Activated T-helper 17 cell treated with anti-CD3 and anti-CD28 coated beads, Interleukin-2, amount 50 U/mL, for 72 hours (primary cell): ENCODE results near the gene CHMP2B. TPM values are rescaled to one million over a fixed set of nuclear protein-coding genes. Genes with fewer than 3 reads are reported as not detected.
A peak's percentile ranks its signal among the peaks of the same experiment; 100 is the strongest.
"Not testable (repeated sequence)": the region's sequence is repeated elsewhere in the genome, so short reads cannot be mapped to it uniquely, and the experiment has no call there.

Experiments
- ATAC-seq: fragments of 150-1000 bp; cut with Tn5 transposase; replicated peaks from 2 replicates; pipeline ENCODE4 v1.10.0; 2021; ENCODE audit warnings: mild to moderate bottlenecking, moderate library complexity
- H3K27ac Mint-ChIP-seq: one replicate; pipeline ENCODE4 v1.8.0; 2022; ENCODE audit warnings: mixed read lengths
- H3K27me3 Mint-ChIP-seq: one replicate; pipeline ENCODE4 v1.8.0; 2022; ENCODE audit warnings: mixed read lengths
- H3K36me3 Mint-ChIP-seq: one replicate; pipeline ENCODE4 v1.8.0; 2022; ENCODE audit warnings: low read depth, mild to moderate bottlenecking, mixed read lengths
- H3K4me1 Mint-ChIP-seq: one replicate; pipeline ENCODE4 v1.8.0; 2022; ENCODE audit warnings: mixed read lengths
- H3K4me3 Mint-ChIP-seq: one replicate; pipeline ENCODE4 v1.8.0; 2022; ENCODE audit warnings: mild to moderate bottlenecking, mixed read lengths
- H3K9me3 Mint-ChIP-seq: one replicate; pipeline ENCODE4 v1.8.0; 2022; ENCODE audit warnings: mixed read lengths
- total RNA-seq, 2 donors: library from RNA; stranded (reverse); gene quantifications; one replicate each; pipeline ENCODE4 v1.2.3, GENCODE V29; 2022

The CHMP2B gene
- total RNA-seq, 2 donors from 2014 or later, result 19.8 to 22.0 TPM

GRCh38 chr3:87206635-87207034 lies 20.5 kb upstream of the CHMP2B start:
- H3K4me3 Mint-ChIP-seq, result no peak overlapping the region
- no peak for ATAC-seq
- H3K4me1 Mint-ChIP-seq, result no peaks in the 10 kb centered on the region
- H3K9me3 Mint-ChIP-seq, result no peaks in the 10 kb centered on the region
- H3K27ac Mint-ChIP-seq, result no peak overlapping the region
- H3K27me3 Mint-ChIP-seq, result peaks cover 11% of the 10 kb centered on the region
- no peaks in the 10 kb centered on the region for H3K36me3 Mint-ChIP-seq

DNA sequence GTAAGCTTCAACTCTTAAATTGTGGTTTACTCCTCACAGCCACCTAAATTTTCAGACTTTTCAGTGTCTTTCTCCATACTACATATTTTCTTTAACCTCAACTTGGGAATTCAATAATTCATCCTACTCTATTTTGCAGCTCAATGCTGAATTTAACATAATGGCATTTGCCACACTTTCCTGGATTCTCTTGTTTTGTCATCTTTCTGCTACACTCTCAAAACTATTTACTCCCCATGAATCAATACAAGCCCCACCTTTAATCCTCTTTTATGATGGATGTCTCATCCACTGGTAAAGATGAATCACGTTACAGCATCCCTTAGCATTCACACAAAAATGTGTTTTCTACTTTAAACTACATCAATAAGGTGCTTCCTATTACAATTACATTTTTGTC lies 19.6 kb upstream of the CHMP2B start:
- Mint-ChIP-seq H3K9me3 (no peaks in the 10 kb centered on the region), H3K4me3 (no peak overlapping the region), H3K27ac (no peak overlapping the region), H3K36me3 (no peaks in the 10 kb centered on the region), H3K27me3 (peaks cover 10% of the 10 kb centered on the region), H3K4me1 (no peaks in the 10 kb centered on the region)
- ATAC-seq, result no peak

DNA sequence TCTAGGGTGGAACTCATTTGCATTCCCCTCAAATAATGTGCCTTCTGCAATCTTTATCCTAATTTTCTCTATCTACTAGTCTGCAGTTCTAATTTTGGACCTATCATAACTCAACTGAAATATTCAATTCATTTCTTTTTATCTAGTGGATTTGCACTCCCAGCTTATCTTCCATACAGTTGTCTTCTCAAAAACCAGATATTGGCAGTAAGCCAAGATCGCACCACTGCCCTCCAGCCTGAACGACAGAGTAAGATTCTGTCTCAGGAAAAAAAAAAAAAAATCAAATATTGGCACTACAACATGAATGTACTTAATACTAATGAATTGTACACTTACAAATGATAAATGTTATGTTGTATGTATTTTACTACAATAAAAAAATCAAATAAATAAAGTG lies 18.0 kb upstream of the CHMP2B start:
- H3K4me1 Mint-ChIP-seq, result no peaks in the 10 kb centered on the region
- no peak for ATAC-seq
- no peak overlapping the region for H3K4me3 Mint-ChIP-seq
- no peak overlapping the region for H3K27ac Mint-ChIP-seq
- no peaks in the 10 kb centered on the region for H3K9me3 Mint-ChIP-seq
- H3K27me3 Mint-ChIP-seq, result peaks cover 22% of the 10 kb centered on the region
- H3K36me3 Mint-ChIP-seq, result no peaks in the 10 kb centered on the region

DNA sequence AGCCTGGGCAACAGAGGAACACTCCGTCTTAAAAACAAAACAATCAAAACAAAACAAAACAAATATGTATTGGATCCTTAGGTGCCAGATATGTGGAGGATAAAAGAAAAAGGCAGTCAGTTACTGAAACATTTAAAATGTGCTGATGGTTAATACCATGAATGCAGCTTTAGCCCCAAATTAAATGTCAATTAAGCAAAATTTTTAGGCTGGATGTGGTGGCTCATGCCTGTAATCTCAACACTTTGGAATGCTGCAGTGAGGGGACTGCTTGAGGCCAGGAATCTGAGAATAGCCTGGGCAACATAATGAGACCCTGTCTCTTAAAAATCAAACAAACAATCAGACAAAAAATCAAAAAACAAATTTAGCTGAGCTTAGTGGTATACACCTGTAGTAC lies 8.5 kb upstream of the CHMP2B start:
- Mint-ChIP-seq H3K36me3 (no peaks in the 10 kb centered on the region), H3K4me3 (no peak overlapping the region), H3K4me1 (no peaks in the 10 kb centered on the region), H3K27ac (no peak overlapping the region), H3K27me3 (peaks cover 31% of the 10 kb centered on the region), H3K9me3 (peaks cover 4% of the 10 kb centered on the region)
- no peak for ATAC-seq

DNA sequence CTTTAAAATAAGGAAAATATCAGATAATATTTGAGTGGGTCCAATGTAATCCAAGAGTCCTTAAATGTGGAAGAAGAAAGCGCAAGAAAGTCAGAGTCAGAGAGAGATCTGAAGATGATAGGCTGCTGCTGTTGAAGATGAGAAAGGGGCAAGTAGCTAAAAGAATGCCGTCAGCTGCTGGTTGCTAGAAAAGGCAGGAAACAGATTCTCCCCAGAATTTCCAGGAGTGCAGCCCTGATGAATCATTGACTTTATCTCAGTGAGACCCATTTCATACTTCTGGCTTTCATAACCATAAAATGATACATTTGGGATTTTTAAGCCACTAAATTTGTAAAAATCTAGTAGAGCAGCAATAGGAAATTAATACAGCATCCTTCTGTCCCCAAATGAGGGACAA lies 7.5 kb upstream of the CHMP2B start:
- H3K27me3 Mint-ChIP-seq, result peaks cover 27% of the 10 kb centered on the region
- peaks cover 4% of the 10 kb centered on the region for H3K9me3 Mint-ChIP-seq
- H3K36me3 Mint-ChIP-seq, result no peaks in the 10 kb centered on the region
- no peaks in the 10 kb centered on the region for H3K4me1 Mint-ChIP-seq
- H3K27ac Mint-ChIP-seq, result no peak overlapping the region
- no peak for ATAC-seq
- no peak overlapping the region for H3K4me3 Mint-ChIP-seq

- peaks cover 7% of the 10 kb centered on the region for H3K27me3 Mint-ChIP-seq
- H3K4me3 Mint-ChIP-seq, result peak overlapping the region; percentile 99
- peaks cover 24% of the 10 kb centered on the region for H3K4me1 Mint-ChIP-seq
- peaks cover 4% of the 10 kb centered on the region for H3K9me3 Mint-ChIP-seq
- no peak for ATAC-seq
- no peak overlapping the region for H3K27ac Mint-ChIP-seq
- peaks cover 4% of the 10 kb centered on the region for H3K36me3 Mint-ChIP-seq
These were observed 1.4 kb upstream of the CHMP2B start for GRCh38 chr3:87225659-87226058.

DNA sequence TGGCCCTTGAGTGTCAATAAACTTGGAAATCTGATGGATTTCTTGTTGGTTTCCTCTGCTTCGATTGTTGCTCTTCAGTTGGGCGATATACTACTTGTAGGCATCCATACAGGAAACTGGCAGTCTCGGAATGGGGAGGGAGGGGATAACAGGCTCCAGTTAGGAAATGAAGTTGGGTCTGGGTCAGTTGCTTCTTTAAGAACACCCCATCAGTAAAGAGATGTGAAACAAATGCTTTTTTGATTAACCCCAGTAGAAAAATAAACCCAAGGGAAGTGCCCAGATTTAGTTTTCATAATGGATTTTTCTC lies 681 bp downstream of the CHMP2B start:
- Mint-ChIP-seq H3K9me3 (peaks cover 3% of the 10 kb centered on the region), H3K27me3 (peaks cover 3% of the 10 kb centered on the region), H3K4me1 (peaks cover 36% of the 10 kb centered on the region), H3K27ac (peak overlapping the region; percentile 99), H3K36me3 (peaks cover 14% of the 10 kb centered on the region), H3K4me3 (peak overlapping the region; percentile 99)
- ATAC-seq, result no peak

GRCh38 chr3:87228316-87228715 lies 1.2 kb downstream of the CHMP2B start:
- no peak for ATAC-seq
- Mint-ChIP-seq H3K36me3 (peaks cover 14% of the 10 kb centered on the region), H3K27me3 (no peaks in the 10 kb centered on the region), H3K9me3 (no peaks in the 10 kb centered on the region), H3K27ac (peak overlapping the region; percentile 99), H3K4me1 (peaks cover 39% of the 10 kb centered on the region), H3K4me3 (peak overlapping the region; percentile 99)

- no peak for ATAC-seq
- H3K4me3 Mint-ChIP-seq, result peak overlapping the region; percentile 99
- no peaks in the 10 kb centered on the region for H3K27me3 Mint-ChIP-seq
- no peaks in the 10 kb centered on the region for H3K9me3 Mint-ChIP-seq
- H3K36me3 Mint-ChIP-seq, result peaks cover 14% of the 10 kb centered on the region
- H3K27ac Mint-ChIP-seq, result no peak overlapping the region
- H3K4me1 Mint-ChIP-seq, result peaks cover 41% of the 10 kb centered on the region
These were observed 2.0 kb downstream of the CHMP2B start for GRCh38 chr3:87229113-87229512.

DNA sequence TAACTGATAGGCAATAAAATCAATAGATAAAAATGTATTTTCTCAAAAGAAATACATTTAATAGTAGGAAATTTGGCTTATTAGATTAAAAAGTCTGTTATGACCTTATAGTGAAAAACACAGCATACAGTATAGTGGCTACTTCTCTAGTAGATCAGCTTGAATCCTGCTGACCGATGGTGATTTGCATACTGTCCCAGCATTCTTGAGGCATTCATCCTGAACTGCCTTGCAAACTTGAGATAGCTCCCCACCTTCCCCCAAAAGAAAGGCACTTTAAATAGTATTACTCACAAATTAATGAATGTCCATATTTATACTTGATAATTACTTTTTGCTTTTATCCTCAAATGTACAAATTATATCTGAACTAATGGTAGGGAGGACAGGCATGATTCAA lies 6.7 kb downstream of the CHMP2B start:
- no peaks in the 10 kb centered on the region for H3K27me3 Mint-ChIP-seq
- H3K27ac Mint-ChIP-seq, result no peak overlapping the region
- H3K36me3 Mint-ChIP-seq, result peaks cover 9% of the 10 kb centered on the region
- no peak for ATAC-seq
- H3K9me3 Mint-ChIP-seq, result no peaks in the 10 kb centered on the region
- H3K4me1 Mint-ChIP-seq, result peaks cover 34% of the 10 kb centered on the region
- no peak overlapping the region for H3K4me3 Mint-ChIP-seq

DNA sequence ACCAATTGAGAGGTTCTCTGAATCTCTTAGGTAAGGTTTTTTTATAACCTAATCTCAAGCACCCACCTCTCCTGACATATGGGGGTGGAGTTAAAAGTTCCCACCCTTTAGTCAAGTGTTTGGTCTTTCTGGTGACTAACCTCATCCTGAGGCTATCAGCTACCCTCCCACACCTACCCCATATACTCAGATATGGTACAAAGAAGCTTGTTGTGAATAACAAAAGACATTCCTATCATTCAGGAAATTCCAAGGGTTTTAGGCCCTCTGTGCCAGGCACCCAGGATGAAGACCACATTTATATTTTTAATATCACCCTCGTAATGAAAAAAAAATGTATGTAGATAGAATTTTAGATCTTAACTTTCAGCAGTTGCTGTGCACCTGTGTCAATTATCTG lies 9.0 kb downstream of the CHMP2B start:
- no peaks in the 10 kb centered on the region for H3K27me3 Mint-ChIP-seq
- no peaks in the 10 kb centered on the region for H3K9me3 Mint-ChIP-seq
- no peak overlapping the region for H3K27ac Mint-ChIP-seq
- no peak overlapping the region for H3K4me3 Mint-ChIP-seq
- H3K36me3 Mint-ChIP-seq, result peaks cover 17% of the 10 kb centered on the region
- no peak for ATAC-seq
- H3K4me1 Mint-ChIP-seq, result peaks cover 16% of the 10 kb centered on the region

- H3K4me3 Mint-ChIP-seq, result no peak overlapping the region
- H3K9me3 Mint-ChIP-seq, result no peaks in the 10 kb centered on the region
- H3K4me1 Mint-ChIP-seq, result peaks cover 9% of the 10 kb centered on the region
- peaks cover 75% of the 10 kb centered on the region for H3K36me3 Mint-ChIP-seq
- H3K27ac Mint-ChIP-seq, result no peak overlapping the region
- ATAC-seq, result peak; percentile 71
- H3K27me3 Mint-ChIP-seq, result no peaks in the 10 kb centered on the region
These were observed 19.7 kb downstream of the CHMP2B start for GRCh38 chr3:87246662-87247429.

DNA sequence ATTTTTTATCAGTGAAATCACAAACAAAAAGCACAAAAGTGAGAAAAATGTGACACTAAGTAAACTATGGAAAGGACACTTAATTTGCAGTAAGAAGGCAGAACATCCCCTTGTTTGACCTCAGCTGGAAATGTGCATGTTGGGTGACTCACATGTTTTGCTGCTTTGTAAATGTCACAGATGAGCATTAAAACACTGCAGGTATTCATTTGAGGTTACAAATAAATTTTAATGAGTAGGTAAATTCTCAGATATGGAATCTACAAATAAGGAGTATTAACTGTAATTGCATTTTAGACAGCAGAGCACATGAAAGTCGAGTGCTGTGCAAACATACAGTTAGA lies 20.3 kb downstream of the CHMP2B start:
- Mint-ChIP-seq H3K4me1 (peaks cover 9% of the 10 kb centered on the region), H3K27ac (no peak overlapping the region), H3K9me3 (no peaks in the 10 kb centered on the region), H3K36me3 (peaks cover 75% of the 10 kb centered on the region), H3K27me3 (no peaks in the 10 kb centered on the region), H3K4me3 (no peak overlapping the region)
- peak; percentile 64 for ATAC-seq

DNA sequence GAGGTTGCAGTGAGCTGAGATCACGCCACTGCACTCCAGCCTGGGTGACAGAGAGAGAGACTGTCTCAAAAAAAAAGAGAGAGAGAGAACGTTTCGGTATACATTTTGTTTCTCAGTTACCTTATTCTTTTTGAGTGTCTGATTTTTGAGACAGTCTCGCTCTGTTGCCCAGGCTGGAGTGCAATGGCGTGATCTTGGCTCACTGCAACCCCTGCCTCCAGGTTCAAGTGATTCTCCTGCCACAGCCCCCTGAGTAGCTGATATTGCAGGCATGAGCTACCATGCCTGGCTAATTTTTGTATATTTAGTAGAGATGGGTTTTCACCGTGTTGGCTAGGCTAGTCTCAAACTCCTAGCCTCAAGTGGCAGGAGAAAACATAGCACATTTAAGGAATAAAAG lies 21.1 kb downstream of the CHMP2B start:
- H3K36me3 Mint-ChIP-seq, result peaks cover 73% of the 10 kb centered on the region
- not testable (repeated sequence) for H3K27ac Mint-ChIP-seq, H3K27me3 Mint-ChIP-seq, H3K4me1 Mint-ChIP-seq, ATAC-seq, H3K9me3 Mint-ChIP-seq, H3K4me3 Mint-ChIP-seq

DNA sequence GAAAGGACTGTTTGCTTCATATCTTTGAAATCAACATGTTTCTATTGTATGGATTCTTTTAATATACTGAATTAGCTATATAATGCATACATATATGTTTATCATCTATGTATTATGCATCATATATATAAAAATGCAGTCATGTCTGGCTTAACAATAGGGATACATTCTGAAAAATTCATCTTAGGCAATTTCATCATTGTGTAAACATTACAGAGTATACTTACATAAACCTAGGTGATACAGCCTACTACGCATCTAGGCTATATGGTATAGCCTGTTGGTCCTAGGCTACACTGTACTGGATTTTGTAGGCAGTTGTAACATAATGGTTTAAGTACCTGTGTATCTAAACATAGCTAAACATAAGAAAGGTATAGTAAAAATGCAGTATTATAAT lies 21.7 kb downstream of the CHMP2B start:
- Mint-ChIP-seq H3K36me3 (peaks cover 77% of the 10 kb centered on the region), H3K27ac (no peak overlapping the region), H3K9me3 (no peaks in the 10 kb centered on the region), H3K27me3 (no peaks in the 10 kb centered on the region), H3K4me1 (peaks cover 9% of the 10 kb centered on the region), H3K4me3 (no peak overlapping the region)
- ATAC-seq, result no peak

DNA sequence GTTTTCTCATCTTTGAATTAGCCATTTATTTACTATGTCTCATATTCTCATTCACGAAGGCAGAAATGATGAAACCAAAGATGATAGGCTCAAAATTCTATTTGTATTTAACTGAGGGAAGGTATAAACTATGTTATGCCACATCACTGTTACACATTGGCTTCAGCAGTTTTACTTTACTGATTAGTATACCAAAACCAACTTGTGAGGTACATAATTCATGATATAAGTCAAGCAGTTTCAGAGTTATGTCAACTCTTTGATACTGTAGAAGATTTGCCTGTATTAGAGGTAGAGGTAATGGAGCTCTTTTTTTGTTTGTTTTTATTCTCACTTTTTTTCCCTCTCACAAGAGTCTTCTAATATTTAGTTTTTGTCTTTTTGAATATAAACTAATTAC lies 22.9 kb downstream of the CHMP2B start:
- H3K36me3 Mint-ChIP-seq, result peaks cover 80% of the 10 kb centered on the region
- ATAC-seq, result peak; percentile 47
- H3K27ac Mint-ChIP-seq, result no peak overlapping the region
- no peaks in the 10 kb centered on the region for H3K27me3 Mint-ChIP-seq
- H3K4me3 Mint-ChIP-seq, result no peak overlapping the region
- H3K4me1 Mint-ChIP-seq, result peaks cover 9% of the 10 kb centered on the region
- no peaks in the 10 kb centered on the region for H3K9me3 Mint-ChIP-seq
